ENCODE data around the gene TERT.

GRCh38 chr5:1315709-1316587 lies 21.1 kb upstream of the TERT start:
- no peak for TF ChIP-seq CTCF (conservative IDR thresholded peaks at IDR 0.05)
- no peak for TF ChIP-seq ZFX (IDR thresholded peaks at IDR 0.05)

All from C4-2B (cell line).